CD14-positive monocyte (primary cell): ENCODE results near the gene RER1. TPM values are rescaled to one million over a fixed set of nuclear protein-coding genes. Genes with fewer than 3 reads are reported as not detected.

Experiments used
- DNase-seq, 3 donors: peaks; one replicate each; pipeline ENCODE4 v3.0.0-alpha.2; 2011 to 2022
- H2AFZ ChIP-seq: 2 replicates; pipeline ENCODE4 v1.6.0; 2012; ENCODE audit warnings: mild to moderate bottlenecking, low read depth, low read length, inconsistent platforms; ENCODE audit not compliant: insufficient read depth, poor library complexity, severe bottlenecking
- H3K27ac ChIP-seq, 2 donors: 1 replicate in 1 of 2; 2 replicates in 1 of 2; pipeline ENCODE4 v1.5.1; 2012 to 2013; ENCODE audit warnings: low read length in 2 of 2, control low read depth in 1 of 2, inconsistent platforms in 1 of 2, low read depth in 1 of 2, mild to moderate bottlenecking in 1 of 2
- H3K27me3 ChIP-seq, 2 donors: one replicate each; pipeline versions ENCODE4 v1.6.0 to v1.6.1; 2011 to 2013; ENCODE audit warnings: low read length in 2 of 2; ENCODE audit not compliant: control insufficient read depth in 2 of 2, insufficient read depth in 2 of 2
- H3K36me3 ChIP-seq, 2 donors: replicated peaks in 1 of 2; 1 replicate in 1 of 2; 2 replicates in 1 of 2; pipeline versions ENCODE4 v1.5.1 to v1.6.1; 2012 to 2013; ENCODE audit warnings: low read length in 2 of 2, control low read depth in 1 of 2, inconsistent platforms in 1 of 2, mild to moderate bottlenecking in 1 of 2; ENCODE audit not compliant: insufficient read depth in 2 of 2, control insufficient read depth in 1 of 2
- H3K4me1 ChIP-seq, 2 donors: 1 replicate in 1 of 2; 2 replicates in 1 of 2; pipeline versions ENCODE4 v1.5.1 to v1.6.1; 2012 to 2013; ENCODE audit warnings: low read length in 2 of 2, control low read depth in 1 of 2, inconsistent platforms in 1 of 2, mild to moderate bottlenecking in 1 of 2, moderate library complexity in 1 of 2; ENCODE audit not compliant: insufficient read depth in 2 of 2, control insufficient read depth in 1 of 2
- H3K4me2 ChIP-seq: replicated peaks from 2 replicates; pipeline ENCODE3; 2012; ENCODE audit warnings: low read length, moderate library complexity, mild to moderate bottlenecking; ENCODE audit not compliant: poor library complexity, severe bottlenecking; ENCODE audit errors: extremely low read depth
- H3K4me3 ChIP-seq, 3 experiments: fragments of 200-600 bp in 1 of 3; sonication (generic) in 1 of 3; replicated peaks in 1 of 3; 1 replicate in 2 of 3; 2 replicates in 1 of 3; pipeline ENCODE4 v1.5.1; 2011 to 2013; ENCODE audit warnings: low read length in 3 of 3, mild to moderate bottlenecking in 3 of 3, control low read depth in 2 of 3, low read depth in 2 of 3, inconsistent platforms in 1 of 3, moderate library complexity in 1 of 3
- H3K79me2 ChIP-seq: 2 replicates; pipeline ENCODE4 v1.6.0; 2012; ENCODE audit warnings: mild to moderate bottlenecking, control low read depth, inconsistent platforms, low read length, moderate library complexity; ENCODE audit not compliant: insufficient read depth
- H3K9ac ChIP-seq: 2 replicates; pipeline ENCODE4 v1.6.0; 2017; ENCODE audit warnings: low read length, mild to moderate bottlenecking; ENCODE audit not compliant: insufficient read depth, poor library complexity, severe bottlenecking
- H3K9me3 ChIP-seq, 2 donors: replicated peaks in 1 of 2; 1 replicate in 1 of 2; 2 replicates in 1 of 2; pipeline versions ENCODE4 v1.5.1 to v1.6.1; 2012 to 2013; ENCODE audit warnings: low read length in 2 of 2, control low read depth in 1 of 2; ENCODE audit not compliant: control insufficient read depth in 1 of 2, insufficient read depth in 1 of 2
- H4K20me1 ChIP-seq: 2 replicates; pipeline ENCODE4 v1.6.0; 2012; ENCODE audit warnings: mild to moderate bottlenecking, low read length, control low read depth, moderate library complexity; ENCODE audit not compliant: insufficient read depth
- H3K27ac Mint-ChIP-seq, 7 donors: one replicate each; pipeline ENCODE4 v1.8.0; 2020; ENCODE audit warnings: mild to moderate bottlenecking in 7 of 7, mixed read lengths in 7 of 7, moderate library complexity in 6 of 7, inconsistent platforms in 2 of 7
- H3K27me3 Mint-ChIP-seq, 3 donors: one replicate each; pipeline ENCODE4 v1.8.0; 2021 to 2022; ENCODE audit warnings: low read depth in 3 of 3, mild to moderate bottlenecking in 3 of 3, mixed read lengths in 3 of 3, moderate library complexity in 3 of 3, inconsistent platforms in 1 of 3
- H3K36me3 Mint-ChIP-seq, 2 donors: one replicate each; pipeline ENCODE4 v1.8.0; 2020; ENCODE audit warnings: mixed read lengths in 2 of 2, inconsistent platforms in 1 of 2, mild to moderate bottlenecking in 1 of 2
- H3K4me1 Mint-ChIP-seq: one replicate; pipeline ENCODE4 v1.8.0; 2020; ENCODE audit warnings: mild to moderate bottlenecking, mixed read lengths
- H3K4me3 Mint-ChIP-seq, 2 donors: one replicate each; pipeline ENCODE4 v1.8.0; 2020; ENCODE audit warnings: mild to moderate bottlenecking in 2 of 2, mixed read lengths in 2 of 2, moderate library complexity in 1 of 2
- H3K9me3 Mint-ChIP-seq, 7 donors: one replicate each; pipeline ENCODE4 v1.8.0; 2020 to 2022; ENCODE audit warnings: mixed read lengths in 7 of 7, mild to moderate bottlenecking in 6 of 7, moderate library complexity in 6 of 7, inconsistent platforms in 2 of 7
- WGBS: methylation state at CpG from one replicate; pipeline ENCODE4 v1.1.5; 2013; ENCODE audit warnings: missing lambda C conversion rate; ENCODE audit not compliant: insufficient coverage; 5-methylcytosine and 5-hydroxymethylcytosine counted together
- intact Hi-C, 2 donors: fragments of 100-400 bp; cut with micrococcal nuclease; formaldehyde crosslinking; loops; one replicate each; pipeline versions ENCODE4 v1.15.0 to v1.15.1; 2023
- polyA plus RNA-seq, 3 donors: library from polyadenylated mRNA; depleted of rRNA in 1 of 3; unstranded in 2 of 3; stranded (reverse) in 1 of 3; fragments of 300-500 nt in 2 of 3; fragments of >200 nt in 1 of 3; fragmentation: Illumina TruSeq in 2 of 3; gene quantifications; 1 replicate in 2 of 3; 2 replicates in 1 of 3; pipeline ENCODE4 v1.2.3, GENCODE V29; 2012 to 2021
- TF ChIP-seq, protein P1 (sequence below): fragments of 200-600 bp; IDR thresholded peaks from one replicate; pipeline ENCODE4 v1.8.0; 2022; ENCODE audit warnings: antibody characterized with exemption, mild to moderate bottlenecking

The RER1 gene
- polyA plus RNA-seq, 3 donors = 98.3 to 235 (median 193) TPM

DNA sequence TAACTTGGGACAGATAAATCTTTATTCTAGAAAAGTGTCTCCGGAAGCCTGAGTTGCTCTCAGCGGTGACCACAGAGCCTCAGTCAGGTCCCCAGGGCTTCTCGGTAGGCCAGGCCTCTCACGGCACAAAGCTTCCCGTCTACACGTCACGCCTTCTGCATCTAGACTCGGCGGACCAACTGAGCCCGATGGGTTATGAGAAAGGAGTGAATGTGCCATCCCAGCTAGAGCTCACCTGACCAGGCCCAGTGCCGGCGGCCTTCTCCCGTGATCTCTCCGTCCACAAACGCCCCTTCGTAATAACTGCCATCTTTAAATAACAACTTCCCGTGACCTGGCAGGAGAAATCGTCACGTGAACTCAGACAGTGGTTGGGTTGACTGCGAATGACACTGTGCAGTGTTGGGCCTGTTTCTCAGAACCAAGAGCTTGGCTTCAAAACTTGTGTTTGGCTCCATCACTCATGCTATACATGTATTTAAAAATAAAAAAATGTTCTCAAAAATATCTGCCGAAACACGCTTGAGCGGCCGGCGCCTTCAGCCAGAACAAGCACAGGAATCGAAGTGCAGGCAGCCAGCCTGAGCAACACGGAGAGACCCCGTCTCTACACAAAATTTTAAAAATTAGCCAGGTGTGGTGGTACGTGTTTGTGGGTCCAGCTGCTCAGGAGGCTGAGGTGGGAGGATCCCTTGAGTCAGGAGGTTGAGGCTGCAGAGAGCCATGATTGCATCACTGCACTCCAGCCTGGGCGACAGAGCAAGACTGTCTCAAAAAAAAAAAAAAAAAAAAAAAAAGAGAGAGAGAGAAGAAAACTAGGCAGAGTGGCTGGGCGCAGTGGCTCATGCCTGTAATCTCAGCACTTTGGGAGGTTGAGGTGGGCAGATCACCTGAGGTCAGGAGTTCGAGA is 3.4 kb upstream of the RER1 start:
- Histone ChIP-seq H3K27ac (no peak overlapping the region), H3K4me1 (peaks cover 14 to 23% of the 10 kb centered on the region in 2 donors), H3K27me3 (no peaks in the 10 kb centered on the region), H3K4me3 (no peak overlapping the region), H4K20me1 (peaks cover 8% of the 10 kb centered on the region), H3K9ac (no peak overlapping the region), H3K79me2 (peaks cover 14% of the 10 kb centered on the region), H3K9me3 (no peaks in the 10 kb centered on the region), H2AFZ (no peak overlapping the region), H3K36me3 (peaks cover 0 to 5% of the 10 kb centered on the region in 2 donors), H3K4me2 (no peak overlapping the region)
- Mint-ChIP-seq H3K4me1 (peaks cover 20% of the 10 kb centered on the region), H3K36me3 (peaks cover 6 to 8% of the 10 kb centered on the region in 2 donors), H3K4me3 (no peak overlapping the region), H3K9me3 (no peaks in the 10 kb centered on the region), H3K27ac (peak overlapping the region in 1 of 7 donors; percentile 24), H3K27me3 (peaks cover 0 to 1% (median 0%) of the 10 kb centered on the region in 3 donors)
- WGBS = 94% methylated on average over 18 of the region's 32 CpGs
- intact Hi-C loops = no loop called here
- TF ChIP-seq, protein P1, sequence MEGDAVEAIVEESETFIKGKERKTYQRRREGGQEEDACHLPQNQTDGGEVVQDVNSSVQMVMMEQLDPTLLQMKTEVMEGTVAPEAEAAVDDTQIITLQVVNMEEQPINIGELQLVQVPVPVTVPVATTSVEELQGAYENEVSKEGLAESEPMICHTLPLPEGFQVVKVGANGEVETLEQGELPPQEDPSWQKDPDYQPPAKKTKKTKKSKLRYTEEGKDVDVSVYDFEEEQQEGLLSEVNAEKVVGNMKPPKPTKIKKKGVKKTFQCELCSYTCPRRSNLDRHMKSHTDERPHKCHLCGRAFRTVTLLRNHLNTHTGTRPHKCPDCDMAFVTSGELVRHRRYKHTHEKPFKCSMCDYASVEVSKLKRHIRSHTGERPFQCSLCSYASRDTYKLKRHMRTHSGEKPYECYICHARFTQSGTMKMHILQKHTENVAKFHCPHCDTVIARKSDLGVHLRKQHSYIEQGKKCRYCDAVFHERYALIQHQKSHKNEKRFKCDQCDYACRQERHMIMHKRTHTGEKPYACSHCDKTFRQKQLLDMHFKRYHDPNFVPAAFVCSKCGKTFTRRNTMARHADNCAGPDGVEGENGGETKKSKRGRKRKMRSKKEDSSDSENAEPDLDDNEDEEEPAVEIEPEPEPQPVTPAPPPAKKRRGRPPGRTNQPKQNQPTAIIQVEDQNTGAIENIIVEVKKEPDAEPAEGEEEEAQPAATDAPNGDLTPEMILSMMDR = no peak
- DNase-seq = no peak

DNA sequence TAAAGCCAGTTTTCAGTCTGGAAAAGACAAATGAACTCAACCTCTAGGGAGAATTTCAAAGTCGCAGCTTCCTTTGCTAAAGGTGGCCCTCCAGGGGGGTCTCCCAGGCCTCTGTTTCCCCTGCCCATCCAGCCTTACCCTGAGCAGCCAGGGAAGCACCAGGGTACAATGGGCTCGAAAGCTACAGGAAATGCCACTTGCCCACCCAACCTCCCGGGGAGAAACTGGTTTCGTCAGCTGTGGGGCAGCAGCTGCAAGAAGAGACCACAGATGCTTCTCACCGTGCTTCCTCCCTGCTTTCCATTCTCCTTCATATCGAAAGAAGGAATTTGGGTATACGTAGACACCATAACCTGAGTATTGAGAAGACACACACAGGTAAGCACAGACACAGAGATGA is 2.0 kb upstream of the RER1 start:
- peaks cover 30% of the 10 kb centered on the region for H3K4me1 Mint-ChIP-seq
- Histone ChIP-seq H3K9me3 (no peaks in the 10 kb centered on the region), H3K4me1 (peaks cover 14 to 26% of the 10 kb centered on the region in 2 donors), H3K27me3 (no peaks in the 10 kb centered on the region), H3K9ac (no peak overlapping the region), H3K4me2 (no peak overlapping the region), H3K36me3 (peaks cover 7 to 19% of the 10 kb centered on the region in 2 donors), H3K79me2 (peaks cover 28% of the 10 kb centered on the region), H3K27ac (no peak overlapping the region), H2AFZ (no peak overlapping the region), H3K4me3 (no peak overlapping the region), H4K20me1 (peaks cover 22% of the 10 kb centered on the region)
- no peak overlapping the region for H3K4me3 Mint-ChIP-seq
- no peak for DNase-seq
- peaks cover 0 to 1% (median 0%) of the 10 kb centered on the region in 3 donors for H3K27me3 Mint-ChIP-seq
- WGBS = 25% methylated on average over 4 of the region's 7 CpGs
- TF ChIP-seq, protein P1 = no peak
- no peak overlapping the region for H3K27ac Mint-ChIP-seq
- H3K9me3 Mint-ChIP-seq = no peaks in the 10 kb centered on the region
- intact Hi-C loops = loop anchor here (5.0 kb wide), 4 partner anchors 132 to 198 kb away; partner anchors contain the start of genes PANK4 (in 1 of the 2) and PRXL2B (in 1 of the 2)
- peaks cover 18 to 22% of the 10 kb centered on the region in 2 donors for H3K36me3 Mint-ChIP-seq
